Measurements from ENCODE around the gene FSD1.

The FSD1 gene

DNA sequence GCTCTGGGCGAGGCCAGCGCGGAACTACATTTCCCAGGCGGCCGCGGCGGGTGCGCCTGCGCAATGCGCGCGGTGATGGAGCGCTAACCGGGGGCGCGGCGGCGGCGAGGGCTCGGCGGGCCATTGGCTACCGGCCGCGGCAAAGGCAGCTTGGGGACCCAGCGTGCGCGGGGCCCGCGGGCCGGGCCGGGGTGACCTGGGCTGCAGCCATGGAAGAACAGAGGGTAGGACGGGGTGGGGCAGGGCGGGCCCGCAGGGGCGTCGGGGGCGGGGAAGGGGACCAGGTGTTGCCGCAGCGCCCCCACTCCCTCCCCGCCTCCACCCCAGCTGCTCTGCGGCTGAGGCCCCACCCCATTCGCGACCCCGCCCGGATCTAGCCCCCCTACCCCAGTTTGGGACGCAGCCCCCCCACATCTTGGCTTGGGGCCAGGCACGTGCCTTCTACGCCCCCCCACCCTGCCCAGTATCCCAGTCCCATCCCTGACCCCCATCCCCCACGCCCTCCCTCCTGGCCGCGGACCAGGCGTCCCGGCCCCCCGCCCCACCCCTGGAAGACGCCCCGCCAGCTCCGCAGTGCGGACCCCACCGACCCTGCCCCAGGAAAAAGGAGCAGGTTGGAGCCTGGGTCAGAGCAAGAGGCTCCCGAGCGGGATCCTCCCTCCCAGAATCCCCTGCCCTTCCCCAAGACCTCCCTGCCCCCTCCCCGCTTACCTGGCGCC, at the start of gene FSD1:
FSD1 (plus strand) TSS at position 61 of the 719 bp plus-strand sequence; CDS start at position 210, 149 bp downstream.
- no peak within 1 kb of the TSS for H3K4me3 ChIP-seq (ENCODE audit: low read depth in 1 of 5, low read length in 5 of 5)
- peaks cover 0 to 14% (median 11%) of the 10 kb centered on the region in 5 donors for H3K4me1 ChIP-seq (ENCODE audit: control insufficient read depth in 5 of 5, insufficient read depth in 5 of 5, low read length in 5 of 5)
- H3K36me3 ChIP-seq (ENCODE audit: control insufficient read depth in 5 of 5, insufficient read depth in 5 of 5, low read length in 5 of 5), result no peaks in the 10 kb centered on the region
- H3K9me3 ChIP-seq (ENCODE audit: control insufficient read depth in 5 of 5, low read length in 5 of 5), result no peaks in the 10 kb centered on the region
- H3K27me3 ChIP-seq (ENCODE audit: control insufficient read depth in 5 of 5, insufficient read depth in 4 of 5, low read length in 5 of 5), result peaks cover 4 to 17% (median 9%) of the 10 kb centered on the region in 5 donors
- no peak within 1 kb of the TSS for H3K27ac ChIP-seq (ENCODE audit: low read depth, low read length)
- H3K9ac ChIP-seq (ENCODE audit: low read length in 5 of 5), result no peak within 1 kb of the TSS

DNA sequence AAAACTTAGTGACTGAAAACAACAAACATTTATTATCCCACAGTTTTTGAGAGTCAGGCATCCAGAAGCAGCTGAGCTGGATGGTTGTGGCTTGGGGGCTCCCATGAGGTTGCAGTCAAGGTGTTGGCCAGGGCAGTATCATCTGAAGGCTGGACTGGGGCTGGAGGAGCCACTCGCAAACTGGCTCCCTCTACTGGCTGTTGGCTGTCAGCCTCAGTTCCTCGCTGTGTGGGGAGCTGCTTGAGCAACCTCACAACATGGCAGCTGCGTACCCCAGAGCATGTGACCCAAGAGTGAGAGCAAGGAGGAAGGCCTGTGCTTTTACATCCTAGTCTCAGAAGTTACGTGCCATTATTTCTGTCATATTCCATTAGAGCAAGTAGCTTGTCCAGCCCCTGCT, 47.8 kb upstream of the FSD1 start:
- no peak overlapping the region for H3K27ac ChIP-seq (ENCODE audit: low read depth, low read length)
- H3K4me3 ChIP-seq (ENCODE audit: low read depth in 1 of 5, low read length in 5 of 5), result no peak overlapping the region
- peaks cover 6 to 85% (median 68%) of the 10 kb centered on the region in 5 donors for H3K36me3 ChIP-seq (ENCODE audit: control insufficient read depth in 5 of 5, insufficient read depth in 5 of 5, low read length in 5 of 5)
- H3K9ac ChIP-seq (ENCODE audit: low read length in 5 of 5), result no peak overlapping the region
- no peaks in the 10 kb centered on the region for H3K27me3 ChIP-seq (ENCODE audit: control insufficient read depth in 5 of 5, insufficient read depth in 4 of 5, low read length in 5 of 5)
- no peaks in the 10 kb centered on the region for H3K4me1 ChIP-seq (ENCODE audit: control insufficient read depth in 5 of 5, insufficient read depth in 5 of 5, low read length in 5 of 5)
- peaks cover 0 to 8% (median 5%) of the 10 kb centered on the region in 5 donors for H3K9me3 ChIP-seq (ENCODE audit: control insufficient read depth in 5 of 5, low read length in 5 of 5)

DNA sequence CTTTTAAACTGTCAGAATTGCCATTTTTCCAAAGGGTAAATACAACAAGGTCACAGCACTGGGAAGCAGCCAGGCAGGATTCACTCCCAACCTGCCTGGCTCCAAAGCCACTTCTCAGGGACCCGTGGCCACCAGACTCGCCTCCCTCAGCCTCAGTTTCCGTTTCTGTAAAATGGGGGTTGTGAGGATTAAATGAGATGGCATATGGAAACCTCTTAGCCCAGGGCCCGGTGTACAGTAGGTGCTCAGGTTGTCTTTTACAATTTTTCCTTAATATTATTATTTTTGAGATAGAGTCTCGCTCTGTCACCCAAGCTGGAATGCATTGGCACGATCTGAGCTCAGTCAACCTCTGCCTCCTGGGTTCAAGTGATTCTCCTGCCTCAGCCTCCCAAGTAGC, 47.4 kb upstream of the FSD1 start:
- H3K9me3 ChIP-seq (ENCODE audit: control insufficient read depth in 5 of 5, low read length in 5 of 5), result peaks cover 0 to 8% (median 5%) of the 10 kb centered on the region in 5 donors
- no peak overlapping the region for H3K4me3 ChIP-seq (ENCODE audit: low read depth in 1 of 5, low read length in 5 of 5)
- no peaks in the 10 kb centered on the region for H3K4me1 ChIP-seq (ENCODE audit: control insufficient read depth in 5 of 5, insufficient read depth in 5 of 5, low read length in 5 of 5)
- H3K27ac ChIP-seq (ENCODE audit: low read depth, low read length), result no peak overlapping the region
- H3K27me3 ChIP-seq (ENCODE audit: control insufficient read depth in 5 of 5, insufficient read depth in 4 of 5, low read length in 5 of 5), result no peaks in the 10 kb centered on the region
- H3K9ac ChIP-seq (ENCODE audit: low read length in 5 of 5), result no peak overlapping the region
- peaks cover 6 to 86% (median 68%) of the 10 kb centered on the region in 5 donors for H3K36me3 ChIP-seq (ENCODE audit: control insufficient read depth in 5 of 5, insufficient read depth in 5 of 5, low read length in 5 of 5)

DNA sequence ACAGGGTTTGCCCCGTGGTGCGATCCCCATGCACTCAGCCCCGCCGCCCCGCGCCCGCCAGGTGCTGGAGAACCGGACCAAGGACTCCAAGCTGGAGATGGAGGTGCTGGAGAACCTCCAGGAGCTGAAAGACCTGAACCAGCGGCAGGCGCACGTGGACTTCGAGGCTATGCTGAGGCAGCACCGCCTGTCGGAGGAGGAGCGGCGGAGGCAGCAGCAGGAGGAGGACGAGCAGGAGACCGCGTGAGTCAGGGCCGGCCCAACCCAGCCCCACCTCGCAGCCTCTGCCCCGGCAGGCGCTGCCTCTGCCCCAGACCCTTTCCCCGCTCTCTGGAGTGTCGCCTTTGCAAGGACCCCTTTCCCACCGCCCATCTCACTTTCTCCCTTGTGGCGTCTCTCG, 46.2 kb upstream of the FSD1 start:
- Histone ChIP-seq H3K4me1 (ENCODE audit: control insufficient read depth in 5 of 5, insufficient read depth in 5 of 5, low read length in 5 of 5) (no peaks in the 10 kb centered on the region), H3K36me3 (ENCODE audit: control insufficient read depth in 5 of 5, insufficient read depth in 5 of 5, low read length in 5 of 5) (peaks cover 3 to 90% (median 70%) of the 10 kb centered on the region in 5 donors), H3K9me3 (ENCODE audit: control insufficient read depth in 5 of 5, low read length in 5 of 5) (peaks cover 0 to 8% (median 5%) of the 10 kb centered on the region in 5 donors), H3K27ac (ENCODE audit: low read depth, low read length) (no peak overlapping the region), H3K9ac (ENCODE audit: low read length in 5 of 5) (no peak overlapping the region), H3K27me3 (ENCODE audit: control insufficient read depth in 5 of 5, insufficient read depth in 4 of 5, low read length in 5 of 5) (no peaks in the 10 kb centered on the region), H3K4me3 (ENCODE audit: low read depth in 1 of 5, low read length in 5 of 5) (no peak overlapping the region)

DNA sequence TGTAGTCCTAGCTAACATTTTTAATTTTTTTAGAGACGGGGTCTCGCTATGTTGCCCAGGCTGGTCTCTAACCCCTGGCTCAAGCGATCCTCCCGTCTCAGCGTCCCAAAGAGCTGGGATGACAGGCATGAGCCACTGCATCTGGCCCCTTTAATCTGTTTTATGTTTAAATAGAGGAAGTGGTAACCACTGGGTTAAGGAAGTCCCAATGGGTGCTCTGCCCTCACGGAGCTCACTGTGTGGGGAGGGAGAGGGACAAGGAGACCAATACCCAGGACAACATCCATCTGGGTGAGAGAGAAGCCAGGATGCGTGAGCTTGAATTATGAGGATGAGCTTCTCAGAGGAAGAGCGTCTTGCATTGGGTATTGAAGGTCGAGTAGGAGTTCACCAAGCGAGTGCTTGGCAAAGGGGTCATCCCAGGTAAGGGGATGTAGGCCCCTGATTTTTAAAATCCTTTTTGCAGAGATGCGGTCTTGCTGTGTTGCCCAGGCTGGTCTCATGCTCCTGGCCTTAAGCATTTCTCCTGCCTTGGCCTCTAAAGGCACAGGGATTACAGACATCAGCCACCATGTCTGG, 43.7 kb upstream of the FSD1 start:
- H3K9ac ChIP-seq (ENCODE audit: low read length in 5 of 5), result no peak overlapping the region
- no peak overlapping the region for H3K4me3 ChIP-seq (ENCODE audit: low read depth in 1 of 5, low read length in 5 of 5)
- peaks cover 0 to 8% (median 5%) of the 10 kb centered on the region in 5 donors for H3K9me3 ChIP-seq (ENCODE audit: control insufficient read depth in 5 of 5, low read length in 5 of 5)
- no peaks in the 10 kb centered on the region for H3K27me3 ChIP-seq (ENCODE audit: control insufficient read depth in 5 of 5, insufficient read depth in 4 of 5, low read length in 5 of 5)
- no peaks in the 10 kb centered on the region for H3K4me1 ChIP-seq (ENCODE audit: control insufficient read depth in 5 of 5, insufficient read depth in 5 of 5, low read length in 5 of 5)
- H3K36me3 ChIP-seq (ENCODE audit: control insufficient read depth in 5 of 5, insufficient read depth in 5 of 5, low read length in 5 of 5), result peaks cover 0 to 86% (median 70%) of the 10 kb centered on the region in 5 donors
- no peak overlapping the region for H3K27ac ChIP-seq (ENCODE audit: low read depth, low read length)

DNA sequence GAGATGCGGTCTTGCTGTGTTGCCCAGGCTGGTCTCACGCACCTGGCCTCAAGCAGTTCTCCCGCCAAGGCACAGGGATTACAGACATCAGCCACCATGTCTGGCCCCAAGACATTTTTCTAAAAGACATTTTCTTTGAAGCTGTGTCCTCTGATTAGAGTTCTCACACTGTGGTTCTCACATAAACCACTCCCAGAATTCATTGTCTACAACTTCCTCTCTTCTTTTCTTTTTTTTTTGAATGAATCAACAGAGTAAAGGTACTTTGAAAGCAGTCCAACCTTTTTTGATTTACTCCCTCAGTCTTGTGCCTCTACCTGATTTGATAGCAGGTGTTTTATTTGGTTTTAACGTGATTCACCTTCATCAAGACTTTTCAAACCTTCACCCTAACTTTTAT, 39.6 kb upstream of the FSD1 start:
- no peak overlapping the region for H3K4me3 ChIP-seq (ENCODE audit: low read depth in 1 of 5, low read length in 5 of 5)
- H3K9ac ChIP-seq (ENCODE audit: low read length in 5 of 5), result no peak overlapping the region
- H3K27ac ChIP-seq (ENCODE audit: low read depth, low read length), result no peak overlapping the region
- H3K9me3 ChIP-seq (ENCODE audit: control insufficient read depth in 5 of 5, low read length in 5 of 5), result no peaks in the 10 kb centered on the region
- no peaks in the 10 kb centered on the region for H3K27me3 ChIP-seq (ENCODE audit: control insufficient read depth in 5 of 5, insufficient read depth in 4 of 5, low read length in 5 of 5)
- peaks cover 0 to 78% (median 56%) of the 10 kb centered on the region in 5 donors for H3K36me3 ChIP-seq (ENCODE audit: control insufficient read depth in 5 of 5, insufficient read depth in 5 of 5, low read length in 5 of 5)
- peaks cover 0 to 15% (median 4%) of the 10 kb centered on the region in 5 donors for H3K4me1 ChIP-seq (ENCODE audit: control insufficient read depth in 5 of 5, insufficient read depth in 5 of 5, low read length in 5 of 5)

DNA sequence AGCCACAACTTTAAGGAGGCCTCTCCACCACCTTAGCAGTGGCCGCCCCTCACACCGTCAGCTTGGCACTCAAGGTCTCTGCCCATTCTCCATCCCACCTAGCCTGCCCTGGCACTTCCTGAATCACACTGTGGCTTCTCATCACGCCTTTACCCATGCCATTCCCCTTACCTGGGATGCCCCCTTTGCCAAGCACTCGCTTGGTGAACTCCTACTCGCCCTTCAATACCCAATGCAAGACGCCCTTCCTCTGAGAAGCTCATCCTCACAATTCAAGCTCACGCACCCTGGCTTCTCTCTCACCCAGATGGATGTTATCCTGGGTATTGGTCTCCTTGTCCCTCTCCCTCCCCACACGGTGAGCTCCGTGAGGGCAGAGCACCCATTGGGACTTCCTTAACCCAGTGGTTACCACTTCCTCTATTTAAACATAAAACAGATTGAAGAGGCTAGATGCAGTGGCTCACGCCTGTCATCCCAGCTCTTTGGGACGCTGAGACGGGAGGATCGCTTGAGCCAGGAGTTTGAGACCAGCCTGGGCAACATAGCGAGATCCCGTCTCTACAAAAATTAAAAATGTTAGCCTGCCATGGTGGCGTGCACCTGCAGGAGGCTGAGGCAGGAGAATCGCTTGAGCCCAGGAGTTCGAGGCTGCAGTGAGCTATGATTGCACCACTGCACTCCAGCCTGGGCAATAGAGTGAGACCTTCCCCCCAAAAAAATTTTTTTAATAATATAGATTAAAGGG, 38.0 kb upstream of the FSD1 start:
- Histone ChIP-seq H3K4me1 (ENCODE audit: control insufficient read depth in 5 of 5, insufficient read depth in 5 of 5, low read length in 5 of 5) (peaks cover 0 to 15% (median 4%) of the 10 kb centered on the region in 5 donors), H3K27me3 (ENCODE audit: control insufficient read depth in 5 of 5, insufficient read depth in 4 of 5, low read length in 5 of 5) (no peaks in the 10 kb centered on the region), H3K27ac (ENCODE audit: low read depth, low read length) (no peak overlapping the region), H3K9ac (ENCODE audit: low read length in 5 of 5) (no peak overlapping the region), H3K9me3 (ENCODE audit: control insufficient read depth in 5 of 5, low read length in 5 of 5) (no peaks in the 10 kb centered on the region), H3K36me3 (ENCODE audit: control insufficient read depth in 5 of 5, insufficient read depth in 5 of 5, low read length in 5 of 5) (peaks cover 0 to 66% (median 44%) of the 10 kb centered on the region in 5 donors), H3K4me3 (ENCODE audit: low read depth in 1 of 5, low read length in 5 of 5) (no peak overlapping the region)

DNA sequence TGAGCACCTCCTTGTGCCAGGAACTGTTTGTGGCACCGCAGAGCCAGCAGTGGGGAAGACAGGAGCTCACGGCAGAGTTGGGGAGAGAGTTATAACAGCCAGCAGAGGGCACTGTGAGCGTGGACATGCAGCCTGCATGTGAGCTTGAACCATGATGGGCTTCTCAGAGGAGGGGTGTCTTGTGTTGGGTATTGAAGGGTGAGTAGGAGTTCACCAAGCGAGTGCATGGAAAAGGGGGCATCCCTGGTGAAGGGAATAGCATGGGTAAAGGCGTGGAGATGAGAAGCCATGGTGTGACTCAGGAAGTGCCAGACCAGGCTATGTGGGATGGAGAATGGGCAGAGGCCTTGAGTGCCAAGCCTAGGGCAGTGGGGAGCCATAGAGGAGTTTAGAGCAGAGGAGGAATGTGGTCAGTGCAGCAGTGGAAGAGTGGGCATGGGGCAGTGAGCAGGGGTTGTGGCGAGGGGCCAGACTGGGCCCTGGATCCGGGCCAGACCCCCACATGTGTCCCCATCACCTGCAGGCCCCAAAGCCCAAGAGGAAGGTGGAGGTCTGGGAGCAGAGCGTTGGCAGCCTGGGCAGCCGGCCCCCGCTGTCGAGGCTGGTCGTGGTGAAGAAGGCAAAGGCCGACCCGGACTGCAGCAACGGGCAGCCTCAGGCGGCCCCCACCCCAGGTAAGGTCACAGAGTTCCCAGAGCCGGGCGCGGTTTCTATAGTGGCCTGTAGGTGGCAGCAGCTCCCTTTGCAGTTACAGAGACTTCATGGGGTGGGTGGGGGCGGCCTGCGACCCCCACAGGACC, 37.1 kb upstream of the FSD1 start:
- Histone ChIP-seq H3K27ac (ENCODE audit: low read depth, low read length) (peak overlapping the region; percentile 54), H3K9ac (ENCODE audit: low read length in 5 of 5) (no peak overlapping the region), H3K9me3 (ENCODE audit: control insufficient read depth in 5 of 5, low read length in 5 of 5) (peaks cover 0 to 3% (median 0%) of the 10 kb centered on the region in 5 donors), H3K36me3 (ENCODE audit: control insufficient read depth in 5 of 5, insufficient read depth in 5 of 5, low read length in 5 of 5) (peaks cover 0 to 63% (median 38%) of the 10 kb centered on the region in 5 donors), H3K4me3 (ENCODE audit: low read depth in 1 of 5, low read length in 5 of 5) (no peak overlapping the region), H3K27me3 (ENCODE audit: control insufficient read depth in 5 of 5, insufficient read depth in 4 of 5, low read length in 5 of 5) (no peaks in the 10 kb centered on the region), H3K4me1 (ENCODE audit: control insufficient read depth in 5 of 5, insufficient read depth in 5 of 5, low read length in 5 of 5) (peaks cover 0 to 15% (median 4%) of the 10 kb centered on the region in 5 donors)

DNA sequence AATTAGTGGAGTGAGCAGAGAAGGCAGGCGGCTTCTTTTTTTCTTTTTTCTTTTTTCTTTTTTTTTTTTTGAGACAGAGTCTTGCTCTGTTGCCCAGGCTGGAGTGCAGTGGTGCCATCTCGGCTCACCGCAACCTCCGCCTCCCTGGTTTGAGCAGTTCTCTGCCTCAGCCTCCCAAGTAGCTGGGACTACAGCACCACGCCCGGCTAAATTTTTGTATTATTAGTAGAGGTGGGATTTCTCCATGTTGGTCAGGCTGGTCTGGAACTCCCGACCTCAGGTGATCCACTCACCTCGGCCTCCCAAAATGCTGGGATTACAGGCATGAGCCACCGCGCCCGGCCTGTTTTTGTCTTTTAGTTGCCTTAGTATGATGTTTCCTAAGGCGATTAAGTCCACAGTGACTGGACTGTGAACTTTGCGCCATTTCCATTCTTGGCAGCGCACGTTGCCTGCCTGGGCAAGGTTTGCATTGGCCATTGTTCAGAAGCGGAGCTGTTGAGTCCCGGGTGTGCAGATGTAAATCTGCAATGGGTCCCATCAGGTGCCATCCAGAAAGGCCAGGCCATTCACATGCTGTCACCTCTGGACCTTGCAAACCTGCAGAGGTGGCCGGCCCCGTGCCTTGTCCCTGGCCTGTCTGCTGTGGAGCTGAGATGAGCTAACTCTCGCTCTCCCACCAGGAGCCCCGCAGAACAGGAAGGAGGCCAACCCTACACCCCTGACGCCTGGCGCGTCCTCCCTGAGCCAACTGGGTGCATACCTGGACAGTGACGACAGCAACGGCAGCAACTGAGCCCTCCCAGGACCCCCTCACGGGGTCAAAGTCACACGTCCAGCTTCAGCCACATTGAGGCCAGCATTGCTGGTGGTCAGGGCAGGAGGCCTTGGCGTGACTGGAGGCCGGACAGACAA, 36.2 kb upstream of the FSD1 start:
- peak overlapping the region; percentile 54 for H3K27ac ChIP-seq (ENCODE audit: low read depth, low read length)
- H3K4me1 ChIP-seq (ENCODE audit: control insufficient read depth in 5 of 5, insufficient read depth in 5 of 5, low read length in 5 of 5), result peaks cover 0 to 15% (median 4%) of the 10 kb centered on the region in 5 donors
- no peak overlapping the region for H3K9ac ChIP-seq (ENCODE audit: low read length in 5 of 5)
- peaks cover 0 to 3% (median 0%) of the 10 kb centered on the region in 5 donors for H3K9me3 ChIP-seq (ENCODE audit: control insufficient read depth in 5 of 5, low read length in 5 of 5)
- no peaks in the 10 kb centered on the region for H3K27me3 ChIP-seq (ENCODE audit: control insufficient read depth in 5 of 5, insufficient read depth in 4 of 5, low read length in 5 of 5)
- no peak overlapping the region for H3K4me3 ChIP-seq (ENCODE audit: low read depth in 1 of 5, low read length in 5 of 5)
- H3K36me3 ChIP-seq (ENCODE audit: control insufficient read depth in 5 of 5, insufficient read depth in 5 of 5, low read length in 5 of 5), result peaks cover 0 to 55% (median 35%) of the 10 kb centered on the region in 5 donors
